Lower leg skin (tissue), 3 donors: Measurements from ENCODE around the gene ABLIM1.

Experiments used
- CTCF ChIP-seq, 3 donors: fragments of 450-650 bp; IDR thresholded peaks; one replicate each; pipeline ENCODE4 v1.5.1; 2016; ENCODE audit warnings: antibody characterized with exemption in 3 of 3, mild to moderate bottlenecking in 3 of 3, moderate library complexity in 2 of 3
- POLR2A ChIP-seq, 2 donors: fragments of 450-650 bp; IDR thresholded peaks; one replicate each; pipeline ENCODE4 v1.6.1; 2016 to 2017; ENCODE audit warnings: antibody characterized with exemption in 2 of 2, mild to moderate bottlenecking in 1 of 2, moderate library complexity in 1 of 2

GRCh38 chr10:114437473-114438292 lies 220.4 kb downstream of the ABLIM1 start:
- TF ChIP-seq CTCF (IDR thresholded peaks at IDR 0.05) (no peak), POLR2A (IDR thresholded peaks at IDR 0.05) (no peak)
